Upper lobe of left lung (tissue), 6 donors: ENCODE data around the gene MEGF6. TPM values are rescaled to one million over a fixed set of nuclear protein-coding genes. Genes with fewer than 3 reads are reported as not detected.

ENCODE experiments used
- ATAC-seq, 2 donors: fragments of 200-7000 bp; cut with Tn5 transposase; one replicate each; pipeline ENCODE4 v1.9.1; 2022; ENCODE audit warnings: mild to moderate bottlenecking in 2 of 2, moderate library complexity in 2 of 2; ENCODE audit not compliant: low FRiP score in 2 of 2
- DNase-seq, 2 donors: peaks; one replicate each; pipeline ENCODE4 v3.0.0-alpha.2; 2019 to 2020
- H3K27ac ChIP-seq, 4 donors: fragments of 200-600 bp; sonication (generic); one replicate each; pipeline ENCODE4 v1.5.1; 2016 to 2019
- H3K27me3 ChIP-seq, 4 donors: fragments of 200-600 bp; sonication (generic); one replicate each; pipeline ENCODE4 v1.5.1; 2017 to 2019
- H3K36me3 ChIP-seq, 4 donors: fragments of 200-600 bp; sonication (generic); one replicate each; pipeline ENCODE4 v1.5.1; 2016 to 2019
- H3K4me1 ChIP-seq, 4 donors: fragments of 200-600 bp; sonication (generic); one replicate each; pipeline ENCODE4 v1.5.1; 2018 to 2019
- H3K4me3 ChIP-seq, 4 donors: fragments of 200-600 bp; sonication (generic); one replicate each; pipeline ENCODE4 v1.5.1; 2017 to 2019; ENCODE audit warnings: mild to moderate bottlenecking in 2 of 4, moderate library complexity in 1 of 4
- H3K9me3 ChIP-seq, 4 donors: fragments of 200-600 bp; sonication (generic); one replicate each; pipeline ENCODE4 v1.5.1; 2018 to 2019
- EP300 ChIP-seq, 4 donors: sonication (generic); formaldehyde crosslinking; IDR thresholded peaks; one replicate each; pipeline ENCODE4 v1.5.1; 2017; ENCODE audit warnings: antibody characterized with exemption in 4 of 4, control low read depth in 2 of 4
- POLR2A ChIP-seq, 4 donors: fragments of 450-650 bp; IDR thresholded peaks; one replicate each; pipeline ENCODE4 v1.5.1; 2016 to 2017; ENCODE audit warnings: antibody characterized with exemption in 4 of 4, mild to moderate bottlenecking in 2 of 4
- POLR2AphosphoS5 ChIP-seq, 2 donors: sonication (generic); formaldehyde crosslinking; IDR thresholded peaks; one replicate each; pipeline ENCODE4 v1.5.1; 2017; ENCODE audit warnings: antibody characterized with exemption in 2 of 2
- WGBS, 2 donors: methylation state at CpG; one replicate each; pipeline ENCODE4 v1.1.5; 2017 to 2018; 5-methylcytosine and 5-hydroxymethylcytosine counted together
- total RNA-seq, 6 donors: library from RNA; depleted of rRNA in 4 of 6; stranded (reverse); fragments of >200 nt in 4 of 6; gene quantifications; one replicate each; pipeline versions ENCODE4 v1.1.0 to v1.2.1, GENCODE V29; 2016 to 2021
- TF ChIP-seq, protein P1 (sequence below), 6 experiments: fragments of 450-650 bp in 4 of 6; fragments of 200-600 bp in 2 of 6; sonication (generic) in 2 of 6; IDR thresholded peaks; one replicate each; pipeline ENCODE4 v1.5.1; 2016 to 2019; ENCODE audit warnings: antibody characterized with exemption in 6 of 6
- donor health status: DM: no; HTN: no; CAD: no; lungs with moderate emphysema.
- donor health status: DM: no; HTN: yes; CAD: no; lungs with severe emphysema.

The MEGF6 gene
- total RNA-seq, 6 donors from 2014 or later = 23.8 to 128 (median 83.5) TPM

DNA sequence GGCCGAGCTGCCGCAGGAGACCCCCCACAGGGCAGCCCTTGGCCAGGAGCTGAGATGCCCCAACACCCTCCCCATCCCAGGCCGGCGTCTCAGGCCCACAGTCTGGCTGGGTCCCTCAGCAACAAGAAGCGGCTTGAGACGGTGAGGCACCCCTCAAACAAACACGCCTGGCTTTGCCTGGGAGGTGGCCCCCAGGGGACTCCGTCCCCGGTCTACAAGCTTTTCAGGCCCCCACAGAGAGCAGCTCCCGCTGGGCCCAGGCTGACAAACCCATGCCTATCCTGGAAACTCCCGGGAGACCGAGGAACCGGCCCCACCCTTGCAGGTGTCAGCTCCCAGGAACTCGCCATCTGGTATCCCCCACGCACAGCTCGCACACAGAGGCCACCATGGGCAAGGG, 89.9 kb downstream of the MEGF6 start:
- Histone ChIP-seq H3K4me1 (no peaks in the 10 kb centered on the region), H3K27me3 (no peaks in the 10 kb centered on the region), H3K9me3 (no peaks in the 10 kb centered on the region), H3K36me3 (peaks cover 0 to 18% (median 10%) of the 10 kb centered on the region in 4 donors), H3K4me3 (no peak overlapping the region), H3K27ac (no peak overlapping the region)
- TF ChIP-seq, protein P1, sequence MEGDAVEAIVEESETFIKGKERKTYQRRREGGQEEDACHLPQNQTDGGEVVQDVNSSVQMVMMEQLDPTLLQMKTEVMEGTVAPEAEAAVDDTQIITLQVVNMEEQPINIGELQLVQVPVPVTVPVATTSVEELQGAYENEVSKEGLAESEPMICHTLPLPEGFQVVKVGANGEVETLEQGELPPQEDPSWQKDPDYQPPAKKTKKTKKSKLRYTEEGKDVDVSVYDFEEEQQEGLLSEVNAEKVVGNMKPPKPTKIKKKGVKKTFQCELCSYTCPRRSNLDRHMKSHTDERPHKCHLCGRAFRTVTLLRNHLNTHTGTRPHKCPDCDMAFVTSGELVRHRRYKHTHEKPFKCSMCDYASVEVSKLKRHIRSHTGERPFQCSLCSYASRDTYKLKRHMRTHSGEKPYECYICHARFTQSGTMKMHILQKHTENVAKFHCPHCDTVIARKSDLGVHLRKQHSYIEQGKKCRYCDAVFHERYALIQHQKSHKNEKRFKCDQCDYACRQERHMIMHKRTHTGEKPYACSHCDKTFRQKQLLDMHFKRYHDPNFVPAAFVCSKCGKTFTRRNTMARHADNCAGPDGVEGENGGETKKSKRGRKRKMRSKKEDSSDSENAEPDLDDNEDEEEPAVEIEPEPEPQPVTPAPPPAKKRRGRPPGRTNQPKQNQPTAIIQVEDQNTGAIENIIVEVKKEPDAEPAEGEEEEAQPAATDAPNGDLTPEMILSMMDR (IDR thresholded peaks at IDR 0.05) = no peak
- TF ChIP-seq POLR2AphosphoS5 (IDR thresholded peaks at IDR 0.05) = no peak
- no peak for TF ChIP-seq POLR2A (IDR thresholded peaks at IDR 0.05)
- no peak for TF ChIP-seq EP300 (IDR thresholded peaks at IDR 0.05)
- DNase-seq (no peak), ATAC-seq (no peak)
- WGBS, 2 donors = 93% methylated on average over 12 of the region's 16 CpGs; no CpG with 5 or more reads in 1 of the 2 donors

GRCh38 chr1:3520419-3521378, 90.6 kb downstream of the MEGF6 start:
- DNase-seq (no peak), ATAC-seq (no peak)

DNA sequence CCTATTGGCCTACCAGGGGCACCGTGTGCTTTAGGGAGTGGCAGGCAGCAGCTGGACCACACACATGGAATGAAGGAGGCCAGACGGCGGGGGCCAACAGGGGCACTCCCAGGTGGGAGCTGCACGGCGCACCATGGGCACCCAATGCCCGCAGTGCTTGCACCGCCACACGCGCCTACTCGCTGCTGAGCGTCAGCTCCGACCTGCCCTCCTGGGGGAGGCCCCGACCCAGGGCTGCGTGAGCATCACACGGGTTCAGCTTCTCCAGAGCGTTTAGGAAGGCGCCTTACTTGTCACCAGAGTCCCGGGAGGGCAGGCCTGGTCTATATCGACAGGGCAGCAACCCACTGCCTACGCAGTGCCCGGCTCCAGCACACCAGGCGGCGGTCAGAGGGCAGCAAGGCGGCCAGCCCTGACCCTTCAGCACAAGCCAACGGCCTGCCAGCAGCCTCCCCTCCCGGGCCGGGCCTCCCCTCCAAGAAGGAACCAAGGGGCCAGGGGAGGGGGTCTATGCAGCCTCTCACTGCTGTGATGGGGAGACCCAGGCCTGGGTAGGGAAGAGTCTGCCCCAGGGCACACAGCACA, 91.9 kb downstream of the MEGF6 start:
- DNase-seq (no peak), ATAC-seq (no peak)
- Histone ChIP-seq H3K9me3 (no peaks in the 10 kb centered on the region), H3K4me1 (no peaks in the 10 kb centered on the region), H3K27ac (no peak overlapping the region), H3K4me3 (no peak overlapping the region), H3K27me3 (no peaks in the 10 kb centered on the region), H3K36me3 (peaks cover 0 to 18% (median 11%) of the 10 kb centered on the region in 4 donors)
- 91 to 100% methylated on average over 1 to 25 of the region's 27 CpGs for WGBS, 2 donors
- TF ChIP-seq EP300 (IDR thresholded peaks at IDR 0.05) (no peak), POLR2AphosphoS5 (IDR thresholded peaks at IDR 0.05) (no peak), POLR2A (IDR thresholded peaks at IDR 0.05) (no peak)
- TF ChIP-seq, protein P1 (IDR thresholded peaks at IDR 0.05) = no peak

More at GRCh38 chr1:3520419-3521378, 90.6 kb downstream of the MEGF6 start:
- no peak overlapping the region for H3K27ac ChIP-seq
- WGBS, 2 donors = 92 to 96% methylated on average over 5 to 22 of the region's 24 CpGs
- no peak overlapping the region for H3K4me3 ChIP-seq
- H3K27me3 ChIP-seq = no peaks in the 10 kb centered on the region
- H3K36me3 ChIP-seq = peaks cover 0 to 18% (median 10%) of the 10 kb centered on the region in 4 donors
- no peaks in the 10 kb centered on the region for H3K4me1 ChIP-seq
- no peaks in the 10 kb centered on the region for H3K9me3 ChIP-seq
- TF ChIP-seq EP300 (IDR thresholded peaks at IDR 0.05) = no peak
- TF ChIP-seq POLR2AphosphoS5 (IDR thresholded peaks at IDR 0.05) = no peak
- TF ChIP-seq, protein P1 (IDR thresholded peaks at IDR 0.05) = no peak
- TF ChIP-seq POLR2A (IDR thresholded peaks at IDR 0.05) = no peak

GRCh38 chr1:3518756-3519155, 92.6 kb downstream of the MEGF6 start:
- H3K4me3 ChIP-seq = no peak overlapping the region
- no peak for ATAC-seq
- H3K36me3 ChIP-seq = peaks cover 0 to 18% (median 10%) of the 10 kb centered on the region in 4 donors
- no peaks in the 10 kb centered on the region for H3K4me1 ChIP-seq
- 100% methylated on average over 7 of the region's 8 CpGs; no CpG with 5 or more reads in 1 of the 2 donors for WGBS, 2 donors
- H3K27ac ChIP-seq = no peak overlapping the region
- no peak for TF ChIP-seq POLR2A (IDR thresholded peaks at IDR 0.05)
- no peak for TF ChIP-seq POLR2AphosphoS5 (IDR thresholded peaks at IDR 0.05)
- TF ChIP-seq, protein P1 (IDR thresholded peaks at IDR 0.05) = no peak
- no peak for TF ChIP-seq EP300 (IDR thresholded peaks at IDR 0.05)
- H3K9me3 ChIP-seq = no peaks in the 10 kb centered on the region
- H3K27me3 ChIP-seq = no peaks in the 10 kb centered on the region
- no peak for DNase-seq
